Subcutaneous adipose tissue (tissue), 4 donors: ENCODE data around the gene HAUS7. TPM values are rescaled to one million over a fixed set of nuclear protein-coding genes. Genes with fewer than 3 reads are reported as not detected.

Experiments used
- total RNA-seq, 4 donors: library from RNA; depleted of rRNA; stranded (reverse); fragments of >200 nt; gene quantifications; one replicate each; pipeline ENCODE4 v1.1.0, GENCODE V29; 2016
- TF ChIP-seq, protein P1 (sequence below): fragments of 450-650 bp; IDR thresholded peaks from one replicate; pipeline ENCODE4 v1.5.1; 2016; ENCODE audit warnings: low read depth, mild to moderate bottlenecking, control low read depth, antibody characterized with exemption, moderate library complexity

The HAUS7 gene
- total RNA-seq, 4 donors from 2014 or later, result 14.2 to 29.4 (median 16.3) TPM

DNA sequence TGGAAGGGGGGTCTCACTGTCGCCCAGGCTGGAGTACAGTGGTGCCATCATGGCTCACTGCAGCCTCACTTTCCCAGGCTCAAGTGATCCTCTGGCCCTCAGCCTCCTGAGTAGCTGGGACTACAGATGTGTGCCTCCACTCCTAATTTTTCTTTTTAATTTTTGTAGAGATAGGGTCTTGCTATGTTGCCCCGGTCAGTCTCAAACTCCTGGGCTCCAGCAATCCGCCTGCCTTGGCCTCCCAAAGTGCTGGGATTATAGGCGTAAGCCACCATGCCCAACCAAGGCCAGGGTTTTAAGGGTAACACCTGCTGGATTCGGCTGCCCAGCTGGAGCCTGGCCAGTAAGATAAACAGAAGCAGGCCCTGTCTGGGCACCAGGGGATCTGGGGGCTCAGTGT lies 27.9 kb downstream of the HAUS7 start:
- TF ChIP-seq, protein P1, sequence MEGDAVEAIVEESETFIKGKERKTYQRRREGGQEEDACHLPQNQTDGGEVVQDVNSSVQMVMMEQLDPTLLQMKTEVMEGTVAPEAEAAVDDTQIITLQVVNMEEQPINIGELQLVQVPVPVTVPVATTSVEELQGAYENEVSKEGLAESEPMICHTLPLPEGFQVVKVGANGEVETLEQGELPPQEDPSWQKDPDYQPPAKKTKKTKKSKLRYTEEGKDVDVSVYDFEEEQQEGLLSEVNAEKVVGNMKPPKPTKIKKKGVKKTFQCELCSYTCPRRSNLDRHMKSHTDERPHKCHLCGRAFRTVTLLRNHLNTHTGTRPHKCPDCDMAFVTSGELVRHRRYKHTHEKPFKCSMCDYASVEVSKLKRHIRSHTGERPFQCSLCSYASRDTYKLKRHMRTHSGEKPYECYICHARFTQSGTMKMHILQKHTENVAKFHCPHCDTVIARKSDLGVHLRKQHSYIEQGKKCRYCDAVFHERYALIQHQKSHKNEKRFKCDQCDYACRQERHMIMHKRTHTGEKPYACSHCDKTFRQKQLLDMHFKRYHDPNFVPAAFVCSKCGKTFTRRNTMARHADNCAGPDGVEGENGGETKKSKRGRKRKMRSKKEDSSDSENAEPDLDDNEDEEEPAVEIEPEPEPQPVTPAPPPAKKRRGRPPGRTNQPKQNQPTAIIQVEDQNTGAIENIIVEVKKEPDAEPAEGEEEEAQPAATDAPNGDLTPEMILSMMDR, result no peak

DNA sequence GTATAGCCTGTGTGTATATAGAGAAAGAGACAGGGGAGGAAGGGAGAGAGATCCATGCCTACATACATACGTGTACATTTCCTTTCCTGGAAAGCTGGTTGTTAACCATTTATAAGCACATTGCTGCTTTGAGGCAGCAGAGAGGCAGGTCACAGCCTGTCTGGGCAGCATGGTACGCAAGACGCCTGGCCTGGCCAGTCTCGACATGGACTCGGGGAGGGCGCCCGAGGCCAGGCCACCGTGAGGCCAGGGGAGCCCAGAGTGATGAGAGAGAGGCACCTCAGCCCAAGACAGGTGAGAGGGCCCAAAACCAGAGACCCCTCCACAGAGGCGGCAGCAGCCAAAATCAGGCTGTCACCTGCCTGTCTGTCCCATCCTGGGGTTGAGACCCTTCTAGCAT lies 28.4 kb downstream of the HAUS7 start:
- TF ChIP-seq, protein P1, result no peak

DNA sequence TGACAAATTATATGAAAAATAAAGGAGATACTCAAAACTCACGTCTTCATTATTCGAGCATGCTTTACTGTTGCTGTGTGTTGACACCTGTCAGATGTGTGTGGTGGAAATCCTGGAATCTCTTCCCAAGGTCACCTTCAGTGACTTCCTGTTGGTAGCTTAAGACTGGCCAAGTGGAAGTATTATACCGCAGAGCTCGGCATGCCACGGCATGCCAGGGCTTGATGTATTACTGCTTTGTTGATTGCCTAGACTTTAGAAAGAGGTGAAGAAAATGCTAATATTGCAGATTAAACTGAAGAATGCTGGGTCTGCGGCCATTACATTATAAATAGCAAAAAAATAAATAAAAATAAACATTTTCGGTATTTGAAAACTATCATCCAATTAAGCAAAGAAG lies 29.1 kb downstream of the HAUS7 start:
- TF ChIP-seq, protein P1, result no peak

DNA sequence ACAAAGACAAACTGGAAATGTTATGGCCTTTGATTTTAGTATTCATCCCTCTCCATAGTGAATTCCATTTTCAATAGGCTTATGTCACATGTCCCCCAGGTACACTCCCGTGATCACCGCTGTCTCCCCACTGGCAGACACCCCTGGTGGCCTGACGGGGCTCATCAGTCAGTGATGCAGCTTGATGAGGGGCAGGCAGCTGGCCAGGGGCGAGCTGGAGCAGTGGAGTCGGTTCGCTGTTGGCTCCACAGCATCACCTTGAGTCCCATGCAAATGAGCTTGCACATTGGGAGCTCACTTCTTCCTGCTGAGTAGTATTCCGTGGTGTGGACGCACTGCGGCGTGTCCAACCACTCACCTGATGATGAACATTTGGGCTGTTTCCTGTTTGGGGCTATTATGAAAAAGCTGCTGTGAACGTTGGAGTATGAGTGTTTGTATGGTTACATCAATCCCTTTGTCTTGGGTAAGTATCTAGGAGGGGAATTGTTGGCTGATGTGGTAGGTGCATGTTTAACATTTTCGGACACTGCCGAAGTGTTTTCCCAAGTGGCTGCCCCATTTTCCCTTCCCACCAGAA lies 29.7 kb downstream of the HAUS7 start:
- TF ChIP-seq, protein P1, result no peak

DNA sequence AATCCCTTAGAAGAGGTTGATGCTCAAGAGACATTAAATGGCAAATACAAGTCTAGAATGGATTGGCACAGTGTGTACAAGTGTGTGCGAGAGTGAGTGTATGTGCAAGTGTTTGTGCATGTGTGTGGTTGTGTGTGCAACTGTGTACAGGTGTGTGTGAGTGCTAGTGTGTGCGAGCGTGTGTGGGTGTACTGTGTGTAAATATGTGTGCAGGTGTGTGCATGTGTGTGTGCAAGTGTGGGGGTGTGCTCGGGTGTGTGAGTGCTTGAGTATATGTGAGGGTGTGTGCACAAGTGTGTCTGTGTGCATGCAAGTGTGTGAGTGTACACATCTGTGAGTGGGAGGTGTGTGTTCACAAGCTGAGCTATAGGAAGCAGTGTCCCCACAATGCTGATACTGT lies 30.4 kb downstream of the HAUS7 start:
- TF ChIP-seq, protein P1, result no peak

DNA sequence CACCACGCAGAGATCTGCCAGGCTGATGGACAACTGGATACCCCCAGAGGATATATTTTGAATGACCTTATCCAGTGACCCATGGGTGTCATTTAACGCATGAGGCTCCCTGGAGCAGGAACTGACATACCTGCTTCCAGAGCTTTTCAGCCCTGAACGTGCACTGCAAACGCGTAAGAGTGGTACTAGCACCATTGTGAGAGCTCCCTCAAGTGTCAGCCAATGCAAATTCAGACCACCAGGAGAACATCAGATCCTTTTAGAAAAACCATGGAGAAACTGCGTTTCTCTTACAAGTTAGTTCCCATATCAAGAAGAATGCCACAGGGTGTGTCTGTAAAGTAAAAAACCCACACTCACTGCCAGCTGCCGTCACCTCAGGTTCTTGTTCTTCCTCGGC lies 31.8 kb downstream of the HAUS7 start:
- TF ChIP-seq, protein P1, result no peak

DNA sequence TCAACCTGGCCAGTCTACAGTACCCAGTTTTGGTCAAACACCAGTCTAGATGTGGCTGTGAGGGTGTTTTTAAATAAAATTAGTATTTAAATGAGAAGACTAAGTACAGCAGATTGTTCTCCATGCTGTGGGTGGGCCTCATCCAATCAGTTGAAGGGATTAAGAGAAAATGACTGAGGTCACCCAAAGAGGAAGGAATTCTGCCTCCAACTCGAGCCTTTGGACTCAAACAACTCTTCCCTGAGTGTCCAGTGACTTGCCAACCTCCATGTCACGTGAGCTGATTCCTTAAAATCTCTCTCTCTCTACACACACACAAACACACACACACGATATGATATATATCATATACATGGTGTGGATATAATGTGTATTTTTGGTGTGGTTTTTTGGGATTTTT lies 34.5 kb downstream of the HAUS7 start:
- TF ChIP-seq, protein P1, result no peak
